Fibroblast of skin of back (primary cell): ENCODE results near the gene MAN1A2.
A peak's percentile ranks its signal among the peaks of the same experiment; 100 is the strongest.
"Not testable (repeated sequence)": the region's sequence is repeated elsewhere in the genome, so short reads cannot be mapped to it uniquely, and the experiment has no call there.

Source experiments
- DNase-seq: peaks from one replicate; pipeline ENCODE4 v3.0.0-alpha.2; 2013

Gene MAN1A2

DNA sequence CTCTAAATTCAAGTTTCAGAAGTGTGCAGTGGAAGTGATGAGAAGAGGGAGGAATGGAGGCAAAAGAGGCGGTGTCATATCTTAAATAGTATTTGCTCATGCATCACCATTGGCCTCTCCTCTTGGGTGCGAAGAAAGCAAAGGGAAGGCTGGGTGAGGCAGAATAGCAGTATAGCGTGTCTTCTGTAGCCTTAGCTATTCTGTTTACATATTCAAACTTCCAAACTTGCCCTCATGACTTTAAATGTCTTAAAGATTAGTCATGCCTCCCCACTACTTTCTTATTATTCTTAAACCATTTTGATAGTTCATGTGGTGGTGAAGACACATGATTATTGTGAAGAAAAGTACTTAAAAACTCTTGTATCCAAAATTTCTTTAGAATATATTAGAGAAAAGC lies 134.0 kb downstream of the MAN1A2 start:
- DNase-seq = peak; percentile 78

- DNase-seq = no peak
These were observed 144.0 kb downstream of the MAN1A2 start for GRCh38 chr1:117511273-117511672.

GRCh38 chr1:117512728-117513321 lies 145.6 kb downstream of the MAN1A2 start:
- DNase-seq = peak; percentile 22

DNA sequence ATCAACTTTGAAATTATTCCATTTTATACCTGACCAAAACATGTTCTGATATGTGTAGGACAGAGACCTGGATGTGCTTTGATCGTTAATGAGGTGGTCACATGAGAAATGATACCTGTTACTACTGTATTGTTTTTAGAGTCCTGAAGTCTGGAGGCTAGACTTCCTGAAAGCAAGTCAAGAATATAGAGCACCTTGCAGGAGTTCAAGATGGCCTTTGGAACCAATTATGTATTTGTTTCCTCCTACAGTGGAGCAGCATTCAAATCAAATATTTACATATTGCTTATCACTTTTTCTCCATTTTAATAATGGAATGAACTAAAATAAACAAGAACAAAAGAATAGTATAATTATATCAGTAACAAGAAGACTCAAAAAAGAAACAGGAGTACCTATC lies 155.9 kb downstream of the MAN1A2 start:
- DNase-seq = no peak

DNA sequence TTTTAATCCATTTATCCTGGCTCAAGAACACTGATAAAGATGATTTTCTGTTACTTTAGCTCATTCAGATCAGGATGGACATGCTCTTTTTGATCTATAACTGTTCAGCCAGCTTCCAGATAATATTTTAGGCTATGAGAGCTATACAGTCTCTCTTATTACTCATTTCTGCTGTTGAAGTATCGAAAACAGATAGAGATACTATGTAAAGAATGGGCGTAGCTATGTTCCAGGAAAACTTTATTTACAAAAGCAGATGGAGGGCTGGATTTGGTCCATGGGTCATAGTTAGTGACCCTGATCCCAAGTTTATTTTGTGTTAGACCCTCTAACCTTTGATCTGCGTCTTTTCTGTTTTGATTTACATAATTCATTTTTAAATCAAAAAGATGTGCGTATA lies 159.8 kb downstream of the MAN1A2 start:
- no peak for DNase-seq

DNA sequence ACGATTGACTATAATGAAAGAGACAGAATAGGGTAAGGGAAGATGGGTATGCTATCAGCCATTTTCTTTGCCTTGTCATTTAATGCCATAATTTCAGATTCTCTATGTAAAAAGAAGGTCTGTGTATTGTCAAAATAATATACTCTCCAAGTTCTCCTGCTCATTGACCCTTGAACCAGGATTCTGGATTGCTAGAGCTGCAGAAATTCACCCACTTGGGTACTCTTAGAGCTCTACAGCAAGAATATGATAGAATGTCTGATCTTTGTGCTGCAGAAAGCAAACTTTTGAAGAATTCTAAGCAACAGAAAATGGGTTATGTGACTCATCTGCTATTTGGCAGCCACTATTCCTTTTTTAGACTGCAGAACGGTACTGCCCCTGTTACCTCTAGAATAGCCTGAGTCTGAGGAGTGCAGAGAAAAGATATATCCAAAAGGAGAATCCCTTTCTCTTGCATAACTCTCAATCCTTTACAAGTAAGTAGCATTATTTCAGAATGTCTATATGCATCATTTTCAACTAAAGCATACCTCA lies 160.4 kb downstream of the MAN1A2 start:
- peak; percentile 23 for DNase-seq

GRCh38 chr1:117529683-117530082 lies 162.4 kb downstream of the MAN1A2 start:
- no peak for DNase-seq

GRCh38 chr1:117531222-117531621 lies 164.0 kb downstream of the MAN1A2 start:
- DNase-seq = peak; percentile 13

- DNase-seq = peak; percentile 78
These were observed 167.8 kb downstream of the MAN1A2 start for GRCh38 chr1:117534995-117535467.

DNA sequence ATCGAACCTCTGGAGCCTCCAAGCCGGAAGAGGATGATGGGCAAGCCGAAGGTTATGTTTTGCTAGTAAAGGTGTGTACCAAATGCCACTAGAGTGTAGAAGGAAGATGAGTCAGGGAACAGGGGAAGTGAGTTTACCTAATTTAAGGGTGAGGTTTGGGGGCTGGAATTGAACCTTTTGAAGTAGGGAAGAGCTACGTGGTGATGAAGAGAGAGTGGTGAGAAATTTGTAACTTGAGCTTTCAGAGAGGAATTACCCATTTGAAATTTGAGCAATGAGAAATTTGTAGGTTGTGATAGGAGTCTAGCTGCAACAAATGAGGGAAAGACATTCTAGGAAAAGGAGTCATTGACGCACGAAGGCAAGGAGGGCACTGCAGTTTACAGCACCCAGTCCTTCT lies 168.6 kb downstream of the MAN1A2 start:
- DNase-seq = no peak

GRCh38 chr1:117537291-117537920 lies 170.2 kb downstream of the MAN1A2 start:
- no peak for DNase-seq

- no peak for DNase-seq
These were observed 173.3 kb downstream of the MAN1A2 start for GRCh38 chr1:117540532-117540931.

GRCh38 chr1:117541003-117541402 lies 173.8 kb downstream of the MAN1A2 start:
- no peak for DNase-seq

DNA sequence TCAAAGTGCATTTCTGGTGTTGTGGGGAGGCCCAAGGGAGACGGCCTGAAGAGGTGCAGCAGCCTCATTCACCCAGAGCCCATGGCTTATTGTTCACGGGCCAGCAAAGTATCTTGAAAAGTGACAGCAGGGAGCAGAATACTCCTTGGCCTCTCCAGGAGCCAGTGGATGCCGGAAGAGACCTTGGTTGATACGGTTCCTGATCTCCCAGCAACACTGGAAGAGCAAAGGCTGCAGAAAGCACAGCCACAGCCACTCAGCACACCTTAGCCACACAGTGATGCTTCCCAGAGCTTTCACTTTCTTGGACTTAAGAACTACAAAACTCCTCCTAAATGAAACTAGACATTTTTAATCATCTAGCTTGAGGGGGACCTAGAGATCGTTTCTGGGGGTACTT lies 174.3 kb downstream of the MAN1A2 start:
- no peak for DNase-seq

GRCh38 chr1:117544509-117545109 lies 177.4 kb downstream of the MAN1A2 start:
- no peak for DNase-seq

DNA sequence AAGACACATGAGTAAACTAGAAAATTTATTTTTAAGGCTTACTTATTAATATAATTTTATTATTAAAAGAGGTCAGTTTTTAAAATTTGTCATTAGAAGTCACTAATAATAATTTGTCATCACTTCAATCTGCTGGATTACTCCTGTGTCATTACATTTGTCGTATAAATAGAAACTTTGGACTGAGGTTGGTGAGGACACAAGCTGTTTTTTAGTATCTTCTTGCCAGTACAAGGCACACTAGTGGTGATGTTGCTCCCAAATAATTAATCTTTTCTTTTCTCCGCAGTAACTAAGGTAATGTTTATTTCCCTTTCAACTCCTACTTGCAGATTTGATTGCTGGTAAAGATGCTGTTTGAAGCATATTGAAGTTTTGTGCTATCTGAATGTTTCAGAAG lies 179.2 kb downstream of the MAN1A2 start:
- no peak for DNase-seq

GRCh38 chr1:117553471-117553870 lies 186.2 kb downstream of the MAN1A2 start:
- no peak for DNase-seq

- DNase-seq = no peak
These were observed 188.6 kb downstream of the MAN1A2 start for GRCh38 chr1:117555806-117556205.

DNA sequence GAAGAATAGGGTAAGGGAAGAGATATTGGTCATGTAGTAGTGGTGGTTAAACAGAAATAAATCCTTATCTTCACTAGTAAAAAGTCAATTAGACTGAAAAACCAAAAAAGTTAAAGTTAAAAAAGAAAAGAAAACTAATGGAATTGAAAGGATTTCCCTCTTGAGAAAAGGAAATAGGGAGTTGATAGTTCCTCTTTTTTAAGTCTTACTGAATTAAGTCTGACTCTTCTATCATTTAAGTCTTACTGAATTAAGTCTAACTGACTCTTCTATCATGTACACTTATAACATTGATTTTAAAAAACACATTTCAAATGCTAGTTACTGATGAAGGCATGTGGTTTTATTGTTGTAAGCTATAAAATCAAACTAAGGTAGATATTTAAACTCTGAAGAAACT lies 189.1 kb downstream of the MAN1A2 start:
- no peak for DNase-seq

GRCh38 chr1:117556976-117557375 lies 189.7 kb downstream of the MAN1A2 start:
- DNase-seq = no peak

GRCh38 chr1:117558451-117558850 lies 191.2 kb downstream of the MAN1A2 start:
- DNase-seq = not testable (repeated sequence)

DNA sequence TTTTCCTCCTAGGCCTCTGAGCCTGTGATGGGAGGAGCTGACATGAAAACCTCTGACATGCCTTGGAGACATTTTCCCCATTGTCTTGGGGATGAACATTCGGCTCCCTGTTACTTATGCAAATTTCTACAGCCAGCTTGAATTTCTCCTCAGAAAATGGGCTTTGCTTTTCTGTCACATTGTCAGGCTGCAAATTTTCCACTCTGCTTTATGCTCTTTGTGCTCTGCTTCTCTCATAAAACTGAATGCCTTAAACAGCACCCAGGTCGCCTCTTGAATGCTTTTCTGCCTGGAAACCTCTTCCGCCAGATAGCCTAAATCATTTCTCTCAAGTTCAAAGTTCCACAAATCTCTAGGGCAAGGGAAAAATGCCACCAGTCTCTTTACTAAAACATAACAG lies 191.9 kb downstream of the MAN1A2 start:
- no peak for DNase-seq

DNA sequence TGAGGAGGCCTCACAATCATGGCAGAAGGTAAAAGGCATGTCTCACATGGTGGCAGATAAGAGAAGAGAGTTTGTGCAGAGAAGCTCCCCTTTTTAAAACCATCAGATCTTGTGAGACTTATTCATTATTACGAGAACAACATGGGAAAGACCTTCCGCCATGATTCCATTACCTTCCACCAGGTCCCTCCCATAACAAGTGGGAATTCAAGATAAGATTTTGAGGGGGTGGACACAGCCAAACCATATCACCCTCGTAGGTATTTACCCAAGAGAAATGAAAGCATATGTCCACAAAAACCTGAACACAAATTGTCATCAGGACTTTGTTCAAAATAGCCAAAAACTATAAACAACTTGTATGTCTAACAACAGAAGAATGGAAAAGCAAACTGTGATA lies 192.7 kb downstream of the MAN1A2 start:
- no peak for DNase-seq

DNA sequence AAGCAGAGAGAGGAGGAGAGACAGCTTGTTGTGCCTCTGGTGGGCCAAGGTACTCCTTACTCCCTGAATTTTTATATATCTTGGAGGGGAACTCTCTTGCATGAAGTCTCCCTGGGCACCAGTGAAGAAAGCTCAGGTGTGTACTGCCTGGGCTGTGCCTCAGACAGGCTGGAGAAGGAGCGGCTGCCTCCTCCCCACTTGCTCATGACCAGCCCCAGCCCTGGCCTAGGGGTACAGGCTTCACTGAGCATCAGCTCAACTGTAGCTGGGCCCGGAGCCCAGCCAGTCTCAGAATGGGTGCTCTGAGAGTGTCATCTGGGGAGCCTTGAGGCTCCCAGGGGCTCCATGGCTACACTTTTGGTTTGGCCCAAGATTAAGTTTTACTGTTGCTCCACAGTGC lies 193.8 kb downstream of the MAN1A2 start:
- DNase-seq = no peak
